Keratinocyte (primary cell): ENCODE data around the gene SDK2. TPM values are rescaled to one million over a fixed set of nuclear protein-coding genes. Genes with fewer than 3 reads are reported as not detected.

ENCODE experiments used
- DNase-seq: peaks from one replicate; pipeline ENCODE4 v3.0.0-alpha.2; 2011; ENCODE audit warnings: low read depth, missing footprints, low spot score
- FAIRE-seq: peaks from 2 replicates; lab custom pipeline; 2011; peaks lifted over from hg19 to GRCh38; lab: Jason Lieb, UNC
- H2AFZ ChIP-seq: 2 replicates; pipeline ENCODE4 v1.6.0; 2012; ENCODE audit warnings: low read length, control low read depth, inconsistent platforms; ENCODE audit not compliant: control insufficient read depth
- H3K27ac ChIP-seq: 2 replicates; pipeline ENCODE4 v1.5.1; 2011; ENCODE audit warnings: low read length; ENCODE audit not compliant: control insufficient read depth, insufficient read depth
- H3K27me3 ChIP-seq: 3 replicates; pipeline ENCODE4 v1.6.0; 2011; ENCODE audit warnings: low read length; ENCODE audit not compliant: control insufficient read depth, insufficient read depth; ENCODE audit errors: extremely low read depth
- H3K36me3 ChIP-seq, 2 experiments: 2 replicates in 1 of 2; 3 replicates in 1 of 2; pipeline ENCODE4 v1.5.1; 2011; ENCODE audit warnings: low read length in 2 of 2, mild to moderate bottlenecking in 1 of 2; ENCODE audit not compliant: control insufficient read depth in 2 of 2, insufficient read depth in 2 of 2; ENCODE audit errors: extremely low read depth in 1 of 2
- H3K4me1 ChIP-seq: 3 replicates; pipeline ENCODE4 v1.5.1; 2011; ENCODE audit warnings: low read length; ENCODE audit not compliant: control insufficient read depth, insufficient read depth; ENCODE audit errors: extremely low read depth
- H3K4me2 ChIP-seq: 3 replicates; pipeline ENCODE4 v1.6.0; 2011; ENCODE audit warnings: low read depth, low read length; ENCODE audit not compliant: control insufficient read depth, insufficient read depth; ENCODE audit errors: extremely low read depth
- H3K4me3 ChIP-seq, 3 experiments: fragments of 200-600 bp in 1 of 3; sonication (generic) in 1 of 3; 2 replicates in 2 of 3; 3 replicates in 1 of 3; pipeline ENCODE4 v1.5.1; 2011 to 2016; ENCODE audit warnings: low read length in 3 of 3, mild to moderate bottlenecking in 3 of 3, control low read depth in 2 of 3, inconsistent platforms in 1 of 3, low read depth in 1 of 3, mixed read lengths in 1 of 3, mixed run types in 1 of 3, moderate library complexity in 1 of 3; ENCODE audit not compliant: control insufficient read depth in 2 of 3, insufficient read depth in 2 of 3; ENCODE audit errors: extremely low read depth in 1 of 3
- H3K79me2 ChIP-seq: 2 replicates; pipeline ENCODE4 v1.6.0; 2012; ENCODE audit warnings: low read length; ENCODE audit not compliant: control insufficient read depth, insufficient read depth
- H3K9ac ChIP-seq: 3 replicates; pipeline ENCODE4 v1.6.0; 2011; ENCODE audit warnings: low read length; ENCODE audit not compliant: control insufficient read depth, insufficient read depth; ENCODE audit errors: extremely low read depth
- H3K9me1 ChIP-seq: 3 replicates; pipeline ENCODE4 v1.6.0; 2011; ENCODE audit warnings: low read length; ENCODE audit not compliant: control insufficient read depth, insufficient read depth; ENCODE audit errors: extremely low read depth
- H3K9me3 ChIP-seq: 2 replicates; pipeline ENCODE4 v1.5.1; 2012; ENCODE audit warnings: low read depth, low read length; ENCODE audit not compliant: control insufficient read depth
- H4K20me1 ChIP-seq: 3 replicates; pipeline ENCODE4 v1.6.0; 2011; ENCODE audit warnings: low read length; ENCODE audit not compliant: control insufficient read depth, insufficient read depth; ENCODE audit errors: extremely low read depth
- CTCF ChIP-seq, 3 experiments: IDR thresholded peaks in 1 of 3; conservative IDR thresholded peaks in 1 of 3; optimal IDR thresholded peaks in 1 of 3; 2 replicates in 2 of 3; 3 replicates in 1 of 3; pipeline versions ENCODE3 to v1.5.1; 2011; ENCODE audit warnings: low read length in 3 of 3, mild to moderate bottlenecking in 3 of 3, moderate library complexity in 2 of 3, control low read depth in 1 of 3, inconsistent platforms in 1 of 3; ENCODE audit not compliant: insufficient read depth in 2 of 3; ENCODE audit errors: extremely low read depth in 1 of 3
- EZH2 ChIP-seq: IDR thresholded peaks from one replicate; pipeline ENCODE4 v1.6.1; 2012; ENCODE audit warnings: inconsistent platforms, mild to moderate bottlenecking, low read length, moderate library complexity
- dilution Hi-C: fragments of 300-500 bp; cut with MboI; formaldehyde crosslinking; loops from one replicate; pipeline ENCODE4 v1.7.0; 2020; ENCODE audit warnings: low sequenced_read_pairs; ENCODE audit not compliant: extremely low pct_ligation_motif_present
- polyA plus RNA-seq, 5 experiments: library from polyadenylated mRNA; depleted of rRNA in 3 of 5; stranded (reverse) in 3 of 5; stranded (forward) in 1 of 5; unstranded in 1 of 5; fragments of >200 nt; gene quantifications; 1 replicate in 1 of 5; 2 replicates in 3 of 5; 3 replicates in 1 of 5; pipeline versions ENCODE4 v1.2.1 to v1.2.3, GENCODE V29; 2011 to 2012; ENCODE audit warnings: missing spikeins in 2 of 5, low read depth in 1 of 5, low replicate concordance in 1 of 5

The SDK2 gene
- polyA plus RNA-seq, 1 donor (not counting 4 experiments of a cell fraction or from before 2014, with no cell fraction given): 1.8 TPM

GRCh38 chr17:73432624-73433190, 211.5 kb downstream of the SDK2 start:
- Histone ChIP-seq H3K9ac (no peak overlapping the region), H2AFZ (no peak overlapping the region), H3K27me3 (no peaks in the 10 kb centered on the region), H3K9me1 (no peaks in the 10 kb centered on the region), H3K4me3 (no peak overlapping the region), H3K27ac (no peak overlapping the region), H3K4me1 (peaks cover 3% of the 10 kb centered on the region), H3K36me3 (no peaks in the 10 kb centered on the region), H3K9me3 (no peaks in the 10 kb centered on the region), H3K4me2 (no peak overlapping the region), H4K20me1 (no peaks in the 10 kb centered on the region), H3K79me2 (no peaks in the 10 kb centered on the region)
- no peak for TF ChIP-seq EZH2
- no peak for TF ChIP-seq CTCF (optimal IDR thresholded peaks at IDR 0.05 in 1 of 3, IDR thresholded peaks at IDR 0.05 in 1 of 3, conservative IDR thresholded peaks at IDR 0.05 in 1 of 3; ENCODE audit: extremely low read depth in 1 of 3, insufficient read depth in 2 of 3, low read length in 3 of 3)
- dilution Hi-C loops: no loop called here
- no peak for FAIRE-seq
- no peak for DNase-seq

- Histone ChIP-seq H3K9me1 (no peaks in the 10 kb centered on the region), H4K20me1 (no peaks in the 10 kb centered on the region), H3K4me1 (peaks cover 2% of the 10 kb centered on the region), H3K79me2 (no peaks in the 10 kb centered on the region), H3K27me3 (no peaks in the 10 kb centered on the region), H3K9me3 (no peaks in the 10 kb centered on the region), H3K36me3 (no peaks in the 10 kb centered on the region), H3K27ac (no peak overlapping the region), H3K4me2 (no peak overlapping the region), H2AFZ (no peak overlapping the region), H3K9ac (no peak overlapping the region), H3K4me3 (no peak overlapping the region)
- no peak for FAIRE-seq
- no peak for TF ChIP-seq CTCF (optimal IDR thresholded peaks at IDR 0.05 in 1 of 3, IDR thresholded peaks at IDR 0.05 in 1 of 3, conservative IDR thresholded peaks at IDR 0.05 in 1 of 3; ENCODE audit: extremely low read depth in 1 of 3, insufficient read depth in 2 of 3, low read length in 3 of 3)
- TF ChIP-seq EZH2: no peak
- dilution Hi-C loops: no loop called here
- DNase-seq: no peak
Observed at GRCh38 chr17:73431401-73432205, 212.6 kb downstream of the SDK2 start.
